Measurements from ENCODE around the gene SMG6.
A peak's percentile ranks its signal among the peaks of the same experiment; 100 is the strongest.

Gene SMG6

GRCh38 chr17:2044263-2044894 lies 259.2 kb downstream of the SMG6 start:
- Histone ChIP-seq H3F3A (ENCODE audit: insufficient read depth, low read length) (no peaks in the 10 kb centered on the region), H4K20me1 (ENCODE audit: insufficient read depth, low read length) (no peaks in the 10 kb centered on the region), H3K36me3 (ENCODE audit: insufficient read depth, low read length) (peaks cover 32% of the 10 kb centered on the region), H3K27ac (ENCODE audit: low read depth, low read length, poor library complexity, severe bottlenecking) (no peak overlapping the region), H3K9me2 (ENCODE audit: low read depth, low read length) (no peaks in the 10 kb centered on the region), H3K4me2 (ENCODE audit: low read length) (no peak overlapping the region), H3K9ac (ENCODE audit: low read length) (no peak overlapping the region), H2AFZ (ENCODE audit: low read length) (no peak overlapping the region), H3K4me1 (ENCODE audit: insufficient read depth, low read length, severe bottlenecking) (peaks cover 21% of the 10 kb centered on the region), H3K79me2 (ENCODE audit: insufficient read depth, low read length) (no peaks in the 10 kb centered on the region), H3K4me3 (ENCODE audit: low read depth, low read length, poor library complexity, severe bottlenecking) (no peak overlapping the region), H3K27me3 (ENCODE audit: insufficient read depth, low read length) (no peaks in the 10 kb centered on the region), H3K9me3 (ENCODE audit: low read length) (no peaks in the 10 kb centered on the region)
- TF ChIP-seq EZH2 (IDR thresholded peaks at IDR 0.05; ENCODE audit: borderline replicate concordance, low read length) (no peak), CTCF (IDR thresholded peaks at IDR 0.05; ENCODE audit: low read length) (no peak)

- H2AFZ ChIP-seq (ENCODE audit: low read length) = no peak overlapping the region
- H3K27ac ChIP-seq (ENCODE audit: low read depth, low read length, poor library complexity, severe bottlenecking) = no peak overlapping the region
- no peak overlapping the region for H3K4me2 ChIP-seq (ENCODE audit: low read length)
- H3K9me2 ChIP-seq (ENCODE audit: low read depth, low read length) = no peaks in the 10 kb centered on the region
- no peaks in the 10 kb centered on the region for H3K79me2 ChIP-seq (ENCODE audit: insufficient read depth, low read length)
- H3K9ac ChIP-seq (ENCODE audit: low read length) = no peak overlapping the region
- H3F3A ChIP-seq (ENCODE audit: insufficient read depth, low read length) = no peaks in the 10 kb centered on the region
- peaks cover 32% of the 10 kb centered on the region for H3K36me3 ChIP-seq (ENCODE audit: insufficient read depth, low read length)
- H3K27me3 ChIP-seq (ENCODE audit: insufficient read depth, low read length) = no peaks in the 10 kb centered on the region
- H3K4me3 ChIP-seq (ENCODE audit: low read depth, low read length, poor library complexity, severe bottlenecking) = no peak overlapping the region
- no peaks in the 10 kb centered on the region for H3K9me3 ChIP-seq (ENCODE audit: low read length)
- H3K4me1 ChIP-seq (ENCODE audit: insufficient read depth, low read length, severe bottlenecking) = peaks cover 17% of the 10 kb centered on the region
- no peaks in the 10 kb centered on the region for H4K20me1 ChIP-seq (ENCODE audit: insufficient read depth, low read length)
- TF ChIP-seq CTCF (IDR thresholded peaks at IDR 0.05; ENCODE audit: low read length) = no peak
- TF ChIP-seq EZH2 (IDR thresholded peaks at IDR 0.05; ENCODE audit: borderline replicate concordance, low read length) = no peak
Measured at GRCh38 chr17:2043785-2044184, 259.8 kb downstream of the SMG6 start.

GRCh38 chr17:2042933-2043332 lies 260.7 kb downstream of the SMG6 start:
- Histone ChIP-seq H3K27me3 (ENCODE audit: insufficient read depth, low read length) (no peaks in the 10 kb centered on the region), H3K36me3 (ENCODE audit: insufficient read depth, low read length) (peaks cover 35% of the 10 kb centered on the region), H3K9me2 (ENCODE audit: low read depth, low read length) (no peaks in the 10 kb centered on the region), H2AFZ (ENCODE audit: low read length) (no peak overlapping the region), H3K4me2 (ENCODE audit: low read length) (peak overlapping the region; percentile 90), H3K27ac (ENCODE audit: low read depth, low read length, poor library complexity, severe bottlenecking) (no peak overlapping the region), H3F3A (ENCODE audit: insufficient read depth, low read length) (no peaks in the 10 kb centered on the region), H3K9me3 (ENCODE audit: low read length) (no peaks in the 10 kb centered on the region), H3K4me3 (ENCODE audit: low read depth, low read length, poor library complexity, severe bottlenecking) (peak overlapping the region; percentile 83), H3K4me1 (ENCODE audit: insufficient read depth, low read length, severe bottlenecking) (peaks cover 17% of the 10 kb centered on the region), H4K20me1 (ENCODE audit: insufficient read depth, low read length) (no peaks in the 10 kb centered on the region), H3K9ac (ENCODE audit: low read length) (peak overlapping the region; percentile 89), H3K79me2 (ENCODE audit: insufficient read depth, low read length) (no peaks in the 10 kb centered on the region)
- TF ChIP-seq EZH2 (IDR thresholded peaks at IDR 0.05; ENCODE audit: borderline replicate concordance, low read length) (no peak), CTCF (IDR thresholded peaks at IDR 0.05; ENCODE audit: low read length) (no peak)

All from OCI-LY1 (cell line).